ENCODE data around the gene COA1. TPM values are rescaled to one million over a fixed set of nuclear protein-coding genes. Genes with fewer than 3 reads are reported as not detected.

Gene COA1
- polyA plus RNA-seq, 1 of the 3 experiments (the other 2 are of a cell fraction) = 42.8 TPM

DNA sequence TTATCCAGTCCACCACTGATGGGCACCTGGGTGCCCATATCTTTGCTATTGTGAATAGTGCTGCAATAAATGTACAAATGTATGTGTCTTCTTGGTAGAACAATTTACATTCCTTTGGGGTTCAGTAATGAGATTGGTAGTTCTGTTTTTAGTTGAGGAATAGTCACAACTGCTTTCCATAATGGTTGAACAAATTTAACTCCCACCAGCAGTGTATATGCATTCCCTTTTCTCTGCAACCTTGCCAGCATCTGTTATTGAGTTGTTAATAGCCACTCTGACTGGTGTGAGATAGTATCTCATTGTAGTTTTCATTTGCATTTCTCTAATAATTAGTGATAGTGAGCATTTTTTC, 27.8 kb downstream of the COA1 start:
- Histone ChIP-seq H3K4me3 (ENCODE audit: low read depth in 2 of 2, low read length in 1 of 2) (no peak overlapping the region), H3K9me2 (no peaks in the 10 kb centered on the region), H3K4me2 (no peak overlapping the region), H3F3A (replicated peaks; ENCODE audit: insufficient read depth) (peaks cover 29% of the 10 kb centered on the region), H3K27ac (ENCODE audit: low read depth in 2 of 2, low read length in 1 of 2) (peak overlapping the region in 1 of 2 experiments; percentile 74; a peak in 1 of 4 replicates), H3K79me2 (ENCODE audit: insufficient read depth) (peaks cover 69% of the 10 kb centered on the region), H3K36me3 (replicated peaks in 1 of 2; ENCODE audit: control insufficient read depth in 1 of 2, insufficient read depth in 2 of 2, low read length in 1 of 2) (peaks cover 5 to 15% of the 10 kb centered on the region in 2 experiments), H2AFZ (ENCODE audit: low read depth) (no peak overlapping the region), H3K9me3 (no peaks in the 10 kb centered on the region), H3K27me3 (ENCODE audit: insufficient read depth) (no peaks in the 10 kb centered on the region), H3K9ac (no peak overlapping the region), H3K4me1 (ENCODE audit: control insufficient read depth in 1 of 2, insufficient read depth in 2 of 2, low read depth in 1 of 2, low read length in 1 of 2) (peaks cover 12 to 30% of the 10 kb centered on the region in 2 experiments; a peak in 3 of 4 replicates), H4K20me1 (ENCODE audit: insufficient read depth) (no peaks in the 10 kb centered on the region)
- TF ChIP-seq SMC3 (IDR thresholded peaks at IDR 0.05; ENCODE audit: low read depth, low read length) (no peak), RAD21 (IDR thresholded peaks at IDR 0.05; ENCODE audit: low read length) (no peak), YY1 (IDR thresholded peaks at IDR 0.05; ENCODE audit: low read depth) (no peak), EZH2phosphoT487 (IDR thresholded peaks at IDR 0.05; ENCODE audit: borderline replicate concordance, low read depth) (no peak), MEF2A (IDR thresholded peaks at IDR 0.05; ENCODE audit: borderline replicate concordance, low read depth) (no peak), GATA2 (CRISPR knock-in tag; IDR thresholded peaks at IDR 0.05) (no peak), REST (IDR thresholded peaks at IDR 0.05; ENCODE audit: low read depth, low read length) (no peak), GABPA (IDR thresholded peaks at IDR 0.05; ENCODE audit: low read depth) (no peak), EP300 (IDR thresholded peaks at IDR 0.05; ENCODE audit: borderline replicate concordance in 1 of 2, low read depth in 1 of 2, low read length in 1 of 2) (no peak)
- TF ChIP-seq, protein P1, sequence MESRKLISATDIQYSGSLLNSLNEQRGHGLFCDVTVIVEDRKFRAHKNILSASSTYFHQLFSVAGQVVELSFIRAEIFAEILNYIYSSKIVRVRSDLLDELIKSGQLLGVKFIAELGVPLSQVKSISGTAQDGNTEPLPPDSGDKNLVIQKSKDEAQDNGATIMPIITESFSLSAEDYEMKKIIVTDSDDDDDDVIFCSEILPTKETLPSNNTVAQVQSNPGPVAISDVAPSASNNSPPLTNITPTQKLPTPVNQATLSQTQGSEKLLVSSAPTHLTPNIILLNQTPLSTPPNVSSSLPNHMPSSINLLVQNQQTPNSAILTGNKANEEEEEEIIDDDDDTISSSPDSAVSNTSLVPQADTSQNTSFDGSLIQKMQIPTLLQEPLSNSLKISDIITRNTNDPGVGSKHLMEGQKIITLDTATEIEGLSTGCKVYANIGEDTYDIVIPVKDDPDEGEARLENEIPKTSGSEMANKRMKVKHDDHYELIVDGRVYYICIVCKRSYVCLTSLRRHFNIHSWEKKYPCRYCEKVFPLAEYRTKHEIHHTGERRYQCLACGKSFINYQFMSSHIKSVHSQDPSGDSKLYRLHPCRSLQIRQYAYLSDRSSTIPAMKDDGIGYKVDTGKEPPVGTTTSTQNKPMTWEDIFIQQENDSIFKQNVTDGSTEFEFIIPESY (IDR thresholded peaks at IDR 0.05; ENCODE audit: borderline replicate concordance, low read depth) = no peak
- TF ChIP-seq, protein P2, sequence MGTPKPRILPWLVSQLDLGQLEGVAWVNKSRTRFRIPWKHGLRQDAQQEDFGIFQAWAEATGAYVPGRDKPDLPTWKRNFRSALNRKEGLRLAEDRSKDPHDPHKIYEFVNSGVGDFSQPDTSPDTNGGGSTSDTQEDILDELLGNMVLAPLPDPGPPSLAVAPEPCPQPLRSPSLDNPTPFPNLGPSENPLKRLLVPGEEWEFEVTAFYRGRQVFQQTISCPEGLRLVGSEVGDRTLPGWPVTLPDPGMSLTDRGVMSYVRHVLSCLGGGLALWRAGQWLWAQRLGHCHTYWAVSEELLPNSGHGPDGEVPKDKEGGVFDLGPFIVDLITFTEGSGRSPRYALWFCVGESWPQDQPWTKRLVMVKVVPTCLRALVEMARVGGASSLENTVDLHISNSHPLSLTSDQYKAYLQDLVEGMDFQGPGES (IDR thresholded peaks at IDR 0.05; ENCODE audit: low read depth, low read length) = no peak
- TF ChIP-seq, protein P3, sequence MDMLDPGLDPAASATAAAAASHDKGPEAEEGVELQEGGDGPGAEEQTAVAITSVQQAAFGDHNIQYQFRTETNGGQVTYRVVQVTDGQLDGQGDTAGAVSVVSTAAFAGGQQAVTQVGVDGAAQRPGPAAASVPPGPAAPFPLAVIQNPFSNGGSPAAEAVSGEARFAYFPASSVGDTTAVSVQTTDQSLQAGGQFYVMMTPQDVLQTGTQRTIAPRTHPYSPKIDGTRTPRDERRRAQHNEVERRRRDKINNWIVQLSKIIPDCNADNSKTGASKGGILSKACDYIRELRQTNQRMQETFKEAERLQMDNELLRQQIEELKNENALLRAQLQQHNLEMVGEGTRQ (IDR thresholded peaks at IDR 0.05; ENCODE audit: borderline replicate concordance, low read depth, low read length) = no peak
- TF ChIP-seq, protein P4, sequence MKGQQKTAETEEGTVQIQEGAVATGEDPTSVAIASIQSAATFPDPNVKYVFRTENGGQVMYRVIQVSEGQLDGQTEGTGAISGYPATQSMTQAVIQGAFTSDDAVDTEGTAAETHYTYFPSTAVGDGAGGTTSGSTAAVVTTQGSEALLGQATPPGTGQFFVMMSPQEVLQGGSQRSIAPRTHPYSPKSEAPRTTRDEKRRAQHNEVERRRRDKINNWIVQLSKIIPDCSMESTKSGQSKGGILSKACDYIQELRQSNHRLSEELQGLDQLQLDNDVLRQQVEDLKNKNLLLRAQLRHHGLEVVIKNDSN (IDR thresholded peaks at IDR 0.05; ENCODE audit: borderline replicate concordance, low read depth) = no peak
- CTCF ChIA-PET = interaction anchor here (0.9 to 6.4 kb wide), 12 partner anchors 10 to 760 kb away, joined by 3 to 346 read pairs (median 12); partner anchors contain the start of gene STK17A
- DNase-seq = no peak
- POLR2A ChIA-PET = interaction anchor here (0.6 kb wide), 1 partner anchor 237 kb away, joined by 3 read pairs; no protein-coding TSS in a partner anchor
